IMR-90 (cell line): ENCODE data around the gene MLLT10. TPM values are rescaled to one million over a fixed set of nuclear protein-coding genes. Genes with fewer than 3 reads are reported as not detected.

Experiments used
- ATAC-seq: fragments of 200-7000 bp; cut with Tn5 transposase; 2 replicates; pipeline ENCODE4 v1.9.1; 2020; ENCODE audit warnings: low read depth, mild to moderate bottlenecking, moderate library complexity
- BruUV-seq: library from RNA; stranded (reverse); fragments of 400-500 nt; replicated peaks from 2 replicates; lab custom pipeline; 2021; lab: Mats Ljungman, UMichigan
- CTCF ChIA-PET: fragments of 300-600 bp; formaldehyde crosslinking; extraction: SDS; loops from one replicate; lab custom pipeline; 2021; ENCODE audit warnings: antibody characterized with exemption; lab: Yijun Ruan, JAX
- POLR2A ChIA-PET: fragments of 300-600 bp; sonication (Branson Sonifier 250); formaldehyde crosslinking; loops from one replicate; lab custom pipeline; 2022; ENCODE audit warnings: antibody characterized with exemption; ENCODE audit not compliant: unreplicated experiment; lab: Charles Lee
- DNase-seq: peaks from one replicate; pipeline ENCODE4 v3.0.0; 2013
- H2AFZ ChIP-seq: replicated peaks from 2 replicates; pipeline ENCODE3; 2013; ENCODE audit warnings: low read length, mild to moderate bottlenecking; ENCODE audit not compliant: poor library complexity
- H2AK5ac ChIP-seq: 2 replicates; pipeline ENCODE4 v1.6.1; 2013; ENCODE audit warnings: low read depth, low read length, inconsistent platforms
- H2AK9ac ChIP-seq: replicated peaks from 2 replicates; pipeline ENCODE3; 2013; ENCODE audit warnings: mild to moderate bottlenecking, low read depth, low read length, moderate library complexity; ENCODE audit not compliant: poor library complexity
- H2BK120ac ChIP-seq: 2 replicates; pipeline ENCODE4 v1.6.1; 2013; ENCODE audit warnings: low read depth, low read length, inconsistent platforms
- H2BK15ac ChIP-seq: 3 replicates; pipeline ENCODE4 v1.6.1; 2013; ENCODE audit warnings: low read depth, low read length, inconsistent platforms
- H2BK20ac ChIP-seq: 2 replicates; pipeline ENCODE4 v1.6.1; 2013; ENCODE audit warnings: low read depth, mild to moderate bottlenecking, inconsistent platforms, low read length, moderate library complexity
- H2BK5ac ChIP-seq: 2 replicates; pipeline ENCODE4 v1.6.1; 2013; ENCODE audit warnings: mild to moderate bottlenecking, low read depth, low read length, inconsistent platforms; ENCODE audit not compliant: poor library complexity, severe bottlenecking
- H3K14ac ChIP-seq: replicated peaks from 2 replicates; pipeline ENCODE4 v1.6.1; 2013; ENCODE audit warnings: low read depth, low read length, inconsistent platforms
- H3K18ac ChIP-seq: 2 replicates; pipeline ENCODE4 v1.6.1; 2013; ENCODE audit warnings: low read depth, low read length, control low read depth
- H3K23ac ChIP-seq: 2 replicates; pipeline ENCODE4 v1.6.1; 2013; ENCODE audit warnings: low read depth, low read length, inconsistent platforms
- H3K27ac ChIP-seq: 2 replicates; pipeline ENCODE4 v1.5.1; 2013; ENCODE audit warnings: mild to moderate bottlenecking, control low read depth, low read length; ENCODE audit not compliant: insufficient read depth
- H3K27me3 ChIP-seq: 2 replicates; pipeline ENCODE4 v1.6.1; 2013; ENCODE audit warnings: low read length; ENCODE audit not compliant: control insufficient read depth, insufficient read depth
- H3K36me3 ChIP-seq: 2 replicates; pipeline ENCODE4 v1.6.1; 2013; ENCODE audit warnings: low read length, mixed read lengths; ENCODE audit not compliant: control insufficient read depth, insufficient read depth
- H3K4ac ChIP-seq: 2 replicates; pipeline ENCODE4 v1.6.1; 2013; ENCODE audit warnings: low read depth, low read length, inconsistent platforms
- H3K4me1 ChIP-seq: 2 replicates; pipeline ENCODE4 v1.6.1; 2013; ENCODE audit warnings: low read length, mixed read lengths; ENCODE audit not compliant: control insufficient read depth, insufficient read depth
- H3K4me2 ChIP-seq: 2 replicates; pipeline ENCODE4 v1.6.1; 2013; ENCODE audit warnings: low read depth, mild to moderate bottlenecking, control low read depth, low read length, moderate library complexity
- H3K4me3 ChIP-seq: 2 replicates; pipeline ENCODE4 v1.5.1; 2013; ENCODE audit warnings: low read depth, mild to moderate bottlenecking, control low read depth, low read length, moderate library complexity; ENCODE audit not compliant: insufficient read depth
- H3K56ac ChIP-seq: 2 replicates; pipeline ENCODE4 v1.6.1; 2013; ENCODE audit warnings: low read length, inconsistent platforms; ENCODE audit not compliant: insufficient read depth; ENCODE audit errors: extremely low read depth
- H3K79me1 ChIP-seq, 2 experiments: 2 replicates each; pipeline ENCODE4 v1.6.1; 2013; ENCODE audit warnings: low read length in 2 of 2, inconsistent platforms in 1 of 2, low read depth in 1 of 2
- H3K9ac ChIP-seq: 2 replicates; pipeline ENCODE4 v1.6.1; 2013; ENCODE audit warnings: low read depth, low read length, control low read depth
- H3K9me1 ChIP-seq: 2 replicates; pipeline ENCODE4 v1.6.1; 2013; ENCODE audit warnings: low read length, inconsistent platforms; ENCODE audit not compliant: insufficient read depth
- H3K9me3 ChIP-seq: 2 replicates; pipeline ENCODE4 v1.6.1; 2013; ENCODE audit warnings: low read length; ENCODE audit not compliant: control insufficient read depth, insufficient read depth
- H4K20me1 ChIP-seq: 2 replicates; pipeline ENCODE4 v1.6.1; 2013; ENCODE audit warnings: low read length, inconsistent platforms; ENCODE audit not compliant: insufficient read depth
- H4K5ac ChIP-seq: 2 replicates; pipeline ENCODE4 v1.6.1; 2013; ENCODE audit warnings: mild to moderate bottlenecking, low read depth, low read length, control low read depth
- H4K8ac ChIP-seq, 2 experiments: 2 replicates each; pipeline ENCODE4 v1.6.1; 2013; ENCODE audit warnings: low read depth in 2 of 2, low read length in 2 of 2, control low read depth in 1 of 2, inconsistent platforms in 1 of 2
- H4K91ac ChIP-seq: 2 replicates; pipeline ENCODE4 v1.6.1; 2013; ENCODE audit warnings: low read depth, low read length, inconsistent platforms; ENCODE audit not compliant: insufficient read depth
- CEBPB ChIP-seq: IDR thresholded peaks from 2 replicates; pipeline ENCODE4 v1.6.1; 2012; ENCODE audit warnings: low read depth, low read length, improper control_type of control experiment
- RAD21 ChIP-seq: IDR thresholded peaks from 2 replicates; pipeline ENCODE4 v1.6.1; 2012; ENCODE audit warnings: low read length, improper control_type of control experiment
- USF2 ChIP-seq: fragments of 150-350 bp; IDR thresholded peaks from 2 replicates; pipeline ENCODE4 v1.6.1; 2017; ENCODE audit warnings: mild to moderate bottlenecking, antibody characterized with exemption, low read length, low read depth
- WGBS, 2 experiments: methylation state at CpG; one replicate each; pipeline versions ENCODE4 v1.1.5 to v1.1.7; 2013; ENCODE audit warnings: missing lambda C conversion rate in 2 of 2; ENCODE audit not compliant: insufficient read length in 1 of 2; ENCODE audit errors: extremely low coverage in 2 of 2; 5-methylcytosine and 5-hydroxymethylcytosine counted together
- dilution Hi-C: fragments of 300-500 bp; cut with HindIII; formaldehyde crosslinking; loops from one replicate; pipeline ENCODE4 v1.14.3; 2018; ENCODE audit warnings: low sequenced_read_pairs; ENCODE audit not compliant: unreplicated experiment
- in situ Hi-C: fragments of 300-500 bp; cut with MboI; formaldehyde crosslinking; loops from 3 replicates; pipeline ENCODE4 v1.14.3; 2019; ENCODE audit warnings: low sequenced_read_pairs, inconsistent platforms, mixed read lengths
- intact Hi-C: fragments of 100-400 bp; cut with micrococcal nuclease; formaldehyde crosslinking; loops from 2 replicates; pipeline ENCODE4 v1.10.0; 2022
- polyA plus RNA-seq, 3 experiments: library from polyadenylated mRNA; depleted of rRNA; stranded (reverse); fragments of >200 nt; gene quantifications; 2 replicates each; pipeline ENCODE4 v1.2.3, GENCODE V29; 2012; ENCODE audit warnings: low replicate concordance in 1 of 3
- total RNA-seq: library from RNA; depleted of rRNA; stranded (reverse); fragments of >200 nt; gene quantifications from 2 replicates; pipeline ENCODE4 v1.2.3, GENCODE V29; 2012

Gene MLLT10
- total and polyA plus RNA-seq, 2 of the 4 experiments (the other 2 are of a cell fraction): 22.5 to 29.0 TPM

GRCh38 chr10:21720090-21720489 is 186.1 kb downstream of the MLLT10 start:
- H3K18ac ChIP-seq: no peak overlapping the region; the same call in 1 of the 2 replicates

More at GRCh38 chr10:21720090-21720489, 186.1 kb downstream of the MLLT10 start:
- dilution Hi-C loops (no loop called here), in situ Hi-C loops (no loop called here), intact Hi-C loops (loop anchor here (5.0 kb wide), 1 partner anchor 88 kb away; no protein-coding TSS in a partner anchor)
- Histone ChIP-seq H3K4me2 (no peak overlapping the region), H3K79me1 (peaks cover 11 to 27% of the 10 kb centered on the region in 2 experiments), H3K27me3 (no peaks in the 10 kb centered on the region), H4K20me1 (peaks cover 7% of the 10 kb centered on the region; the same call in 1 of the 2 replicates), H2AK9ac (no peak overlapping the region), H2BK120ac (no peak overlapping the region), H2BK5ac (peak overlapping the region; percentile 61), H3K36me3 (peaks cover 2% of the 10 kb centered on the region; the same call in 1 of the 2 replicates), H3K9ac (no peak overlapping the region), H3K4me1 (peaks cover 8% of the 10 kb centered on the region; the same call in 1 of the 2 replicates), H2BK20ac (0 out of 2 replicates have a peak overlapping the region, but pooled peaks have one; percentile 25), H3K4ac (peak overlapping the region; percentile 28; the same call in 1 of the 2 replicates), H2BK15ac (no peak overlapping the region), H3K4me3 (no peak overlapping the region), H3K56ac (no peak overlapping the region), H3K14ac (peak overlapping the region; percentile 60), H3K9me3 (no peaks in the 10 kb centered on the region), H4K8ac (no peak overlapping the region), H3K23ac (peak overlapping the region; percentile 44; the same call in 1 of the 2 replicates), H4K91ac (no peak overlapping the region), H3K9me1 (peaks cover 7% of the 10 kb centered on the region), H2AFZ (no peak overlapping the region), H4K5ac (no peak overlapping the region), H2AK5ac (no peak overlapping the region), H3K27ac (no peak overlapping the region)
- TF ChIP-seq RAD21 (no peak), CEBPB (peak; percentile 55), USF2 (no peak)
- BruUV-seq: no TSS peak
- peak; percentile 21 for DNase-seq
- CTCF ChIA-PET: interaction anchor here (1.1 to 1.4 kb wide), 2 partner anchors 12 to 15 kb away, joined by 3 read pairs; no protein-coding TSS in a partner anchor
- no CpG with 5 or more reads among the region's 3 CpGs for WGBS, 2 experiments
- POLR2A ChIA-PET: no interaction called here
- ATAC-seq: no peak
